Osteocyte (in vitro differentiated cells): ENCODE results near the gene CUL9. TPM values are rescaled to one million over a fixed set of nuclear protein-coding genes. Genes with fewer than 3 reads are reported as not detected.

ENCODE experiments used
- DNase-seq: peaks from one replicate; pipeline ENCODE4 v3.0.0; 2021; ENCODE audit warnings: mixed read lengths; ENCODE audit not compliant: unreplicated experiment; ENCODE audit errors: extremely low spot score
- H3K27ac Mint-ChIP-seq: one replicate; pipeline ENCODE4 v1.8.0; 2021; ENCODE audit warnings: mild to moderate bottlenecking, mixed read lengths; ENCODE audit not compliant: unreplicated experiment
- H3K27me3 Mint-ChIP-seq: one replicate; pipeline ENCODE4 v1.8.0; 2021; ENCODE audit warnings: mixed read lengths; ENCODE audit not compliant: unreplicated experiment
- H3K36me3 Mint-ChIP-seq: one replicate; pipeline ENCODE4 v1.8.0; 2021; ENCODE audit warnings: mixed read lengths; ENCODE audit not compliant: unreplicated experiment
- H3K4me1 Mint-ChIP-seq: one replicate; pipeline ENCODE4 v1.8.0; 2021; ENCODE audit warnings: mixed read lengths; ENCODE audit not compliant: unreplicated experiment
- H3K4me3 Mint-ChIP-seq: one replicate; pipeline ENCODE4 v1.8.0; 2021; ENCODE audit warnings: mild to moderate bottlenecking, moderate library complexity, mixed read lengths; ENCODE audit not compliant: unreplicated experiment
- H3K9me3 Mint-ChIP-seq: one replicate; pipeline ENCODE4 v1.8.0; 2021; ENCODE audit warnings: mixed read lengths; ENCODE audit not compliant: unreplicated experiment
- total RNA-seq: library from RNA; stranded (reverse); gene quantifications from 2 replicates; pipeline ENCODE4 v1.2.1, GENCODE V29; 2021
- TF ChIP-seq, protein P1 (sequence below): fragments of 200-600 bp; sonication (generic); IDR thresholded peaks from 2 replicates; pipeline ENCODE4 v1.5.0; 2021; ENCODE audit warnings: antibody characterized with exemption, mild to moderate bottlenecking, moderate library complexity

The CUL9 gene
- total RNA-seq, 1 donor from 2014 or later: 39.5 TPM

DNA sequence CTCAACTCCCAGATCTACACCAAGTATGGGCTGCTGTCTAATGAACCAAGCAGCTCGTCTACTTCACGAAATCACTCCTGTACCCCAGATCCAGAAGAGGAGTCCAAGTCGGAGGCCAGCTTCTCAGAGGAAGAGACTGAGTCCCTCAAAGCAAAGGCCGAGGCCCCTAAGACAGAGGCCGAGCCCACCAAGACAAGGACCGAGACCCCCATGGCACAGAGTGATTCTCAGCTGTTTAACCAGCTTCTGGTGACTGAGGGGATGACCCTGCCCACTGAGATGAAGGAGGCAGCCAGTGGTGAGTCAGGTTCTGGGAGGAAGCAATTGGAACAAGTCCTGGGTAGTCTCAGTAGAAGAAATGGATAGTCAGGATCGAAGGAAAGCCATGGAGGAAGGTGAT, 5.8 kb downstream of the CUL9 start:
- no peak for DNase-seq
- Mint-ChIP-seq H3K4me3 (no peak overlapping the region), H3K27ac (no peak overlapping the region), H3K36me3 (peaks cover 18% of the 10 kb centered on the region), H3K27me3 (no peaks in the 10 kb centered on the region), H3K9me3 (no peaks in the 10 kb centered on the region), H3K4me1 (peaks cover 14% of the 10 kb centered on the region)
- TF ChIP-seq, protein P1, sequence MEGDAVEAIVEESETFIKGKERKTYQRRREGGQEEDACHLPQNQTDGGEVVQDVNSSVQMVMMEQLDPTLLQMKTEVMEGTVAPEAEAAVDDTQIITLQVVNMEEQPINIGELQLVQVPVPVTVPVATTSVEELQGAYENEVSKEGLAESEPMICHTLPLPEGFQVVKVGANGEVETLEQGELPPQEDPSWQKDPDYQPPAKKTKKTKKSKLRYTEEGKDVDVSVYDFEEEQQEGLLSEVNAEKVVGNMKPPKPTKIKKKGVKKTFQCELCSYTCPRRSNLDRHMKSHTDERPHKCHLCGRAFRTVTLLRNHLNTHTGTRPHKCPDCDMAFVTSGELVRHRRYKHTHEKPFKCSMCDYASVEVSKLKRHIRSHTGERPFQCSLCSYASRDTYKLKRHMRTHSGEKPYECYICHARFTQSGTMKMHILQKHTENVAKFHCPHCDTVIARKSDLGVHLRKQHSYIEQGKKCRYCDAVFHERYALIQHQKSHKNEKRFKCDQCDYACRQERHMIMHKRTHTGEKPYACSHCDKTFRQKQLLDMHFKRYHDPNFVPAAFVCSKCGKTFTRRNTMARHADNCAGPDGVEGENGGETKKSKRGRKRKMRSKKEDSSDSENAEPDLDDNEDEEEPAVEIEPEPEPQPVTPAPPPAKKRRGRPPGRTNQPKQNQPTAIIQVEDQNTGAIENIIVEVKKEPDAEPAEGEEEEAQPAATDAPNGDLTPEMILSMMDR: no peak

DNA sequence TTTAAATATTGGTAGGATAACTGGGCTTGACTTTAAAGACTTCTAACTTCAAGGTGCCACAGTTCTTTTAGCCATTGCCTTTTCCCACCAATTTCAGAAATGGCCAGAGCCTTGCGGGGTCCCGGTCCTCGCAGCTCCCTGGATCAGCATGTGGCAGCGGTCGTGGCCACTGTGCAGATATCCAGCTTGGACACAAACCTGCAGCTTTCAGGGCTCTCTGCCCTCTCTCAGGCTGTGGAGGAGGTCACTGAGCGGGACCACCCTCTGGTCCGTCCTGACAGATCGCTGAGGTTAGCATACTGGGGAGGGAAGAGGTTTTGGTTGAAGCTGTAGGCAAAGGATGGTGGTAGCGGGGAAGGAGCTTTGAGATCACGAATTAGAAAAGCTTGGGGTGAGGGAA, 6.4 kb downstream of the CUL9 start:
- peaks cover 24% of the 10 kb centered on the region for H3K36me3 Mint-ChIP-seq
- H3K4me3 Mint-ChIP-seq: no peak overlapping the region
- no peak for DNase-seq
- H3K9me3 Mint-ChIP-seq: no peaks in the 10 kb centered on the region
- H3K4me1 Mint-ChIP-seq: peaks cover 8% of the 10 kb centered on the region
- no peak overlapping the region for H3K27ac Mint-ChIP-seq
- H3K27me3 Mint-ChIP-seq: no peaks in the 10 kb centered on the region
- TF ChIP-seq, protein P1: no peak

DNA sequence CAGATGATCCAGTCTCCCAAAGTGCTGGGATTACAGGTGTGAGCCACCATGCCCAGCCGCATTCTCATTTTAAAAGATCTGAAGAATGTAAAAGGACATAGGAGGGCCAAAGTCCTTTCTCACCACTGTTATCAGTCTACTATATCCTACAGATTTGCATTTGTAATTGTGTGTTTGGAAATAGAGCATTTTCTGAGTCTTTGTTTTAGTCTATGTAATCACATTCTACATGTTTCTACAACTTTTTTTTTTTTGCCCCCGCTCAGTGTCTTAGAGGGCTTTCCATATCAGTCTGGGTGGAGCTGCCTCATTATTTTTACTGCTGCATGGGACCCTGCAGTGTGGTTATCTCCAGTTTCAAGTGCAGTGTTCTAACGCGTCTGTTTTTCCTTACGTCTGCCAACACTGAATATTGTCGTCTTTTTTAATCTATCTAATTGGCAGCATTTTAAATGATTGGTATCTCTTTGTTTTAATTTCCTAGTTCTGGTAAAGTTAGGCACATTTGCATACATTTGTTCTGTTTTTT, 7.8 kb downstream of the CUL9 start:
- H3K4me1 Mint-ChIP-seq: no peaks in the 10 kb centered on the region
- no peak for DNase-seq
- H3K27ac Mint-ChIP-seq: no peak overlapping the region
- H3K36me3 Mint-ChIP-seq: peaks cover 26% of the 10 kb centered on the region
- no peaks in the 10 kb centered on the region for H3K9me3 Mint-ChIP-seq
- TF ChIP-seq, protein P1: no peak
- no peaks in the 10 kb centered on the region for H3K27me3 Mint-ChIP-seq
- no peak overlapping the region for H3K4me3 Mint-ChIP-seq

DNA sequence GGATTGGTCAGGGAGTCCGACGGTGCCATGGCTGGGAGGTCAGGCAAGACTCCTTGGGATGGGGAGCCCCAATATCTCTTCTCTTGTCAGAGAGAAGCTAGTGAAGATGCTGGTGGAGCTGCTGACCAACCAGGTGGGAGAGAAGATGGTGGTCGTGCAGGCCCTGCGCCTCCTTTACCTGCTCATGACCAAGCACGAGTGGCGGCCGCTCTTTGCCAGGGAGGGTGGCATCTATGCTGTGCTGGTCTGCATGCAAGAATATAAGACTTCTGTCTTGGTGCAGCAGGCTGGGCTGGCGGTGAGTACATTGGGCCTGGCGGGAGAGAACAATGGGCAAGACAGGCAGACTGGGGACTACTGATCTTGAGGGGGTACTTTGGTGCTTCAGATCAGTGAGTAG, 10.9 kb downstream of the CUL9 start:
- Mint-ChIP-seq H3K4me1 (no peaks in the 10 kb centered on the region), H3K27me3 (no peaks in the 10 kb centered on the region), H3K27ac (no peak overlapping the region), H3K4me3 (no peak overlapping the region), H3K36me3 (peaks cover 36% of the 10 kb centered on the region), H3K9me3 (no peaks in the 10 kb centered on the region)
- no peak for DNase-seq
- TF ChIP-seq, protein P1: no peak

DNA sequence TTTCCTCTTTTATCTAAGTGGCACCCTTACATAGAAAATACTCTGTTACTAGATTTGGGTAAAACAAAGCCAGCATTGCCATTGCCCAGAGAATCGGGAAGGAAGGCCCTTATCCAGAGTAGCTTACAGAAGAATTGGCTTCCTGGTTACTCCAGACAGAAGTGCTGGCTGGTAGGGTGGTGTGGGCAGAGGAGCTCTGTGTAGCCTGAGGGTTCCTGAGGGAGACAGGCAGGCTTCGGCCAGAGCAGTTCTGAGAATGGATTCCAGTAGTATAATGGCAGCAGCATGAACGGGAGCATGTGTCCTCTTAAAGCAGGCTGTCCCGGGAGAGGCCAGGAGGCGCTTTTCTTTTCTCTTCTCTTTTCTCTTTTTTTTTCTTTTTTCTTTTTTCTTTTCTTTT, 11.9 kb downstream of the CUL9 start:
- TF ChIP-seq, protein P1: no peak
- no peaks in the 10 kb centered on the region for H3K4me1 Mint-ChIP-seq
- H3K27me3 Mint-ChIP-seq: no peaks in the 10 kb centered on the region
- peaks cover 32% of the 10 kb centered on the region for H3K36me3 Mint-ChIP-seq
- H3K27ac Mint-ChIP-seq: no peak overlapping the region
- no peak overlapping the region for H3K4me3 Mint-ChIP-seq
- no peak for DNase-seq
- no peaks in the 10 kb centered on the region for H3K9me3 Mint-ChIP-seq
